ENCODE data around the gene USP30. TPM values are rescaled to one million over a fixed set of nuclear protein-coding genes. Genes with fewer than 3 reads are reported as not detected.

USP30 gene
- total RNA-seq, 4 donors from 2014 or later, result 18.8 to 25.7 (median 20.9) TPM

DNA sequence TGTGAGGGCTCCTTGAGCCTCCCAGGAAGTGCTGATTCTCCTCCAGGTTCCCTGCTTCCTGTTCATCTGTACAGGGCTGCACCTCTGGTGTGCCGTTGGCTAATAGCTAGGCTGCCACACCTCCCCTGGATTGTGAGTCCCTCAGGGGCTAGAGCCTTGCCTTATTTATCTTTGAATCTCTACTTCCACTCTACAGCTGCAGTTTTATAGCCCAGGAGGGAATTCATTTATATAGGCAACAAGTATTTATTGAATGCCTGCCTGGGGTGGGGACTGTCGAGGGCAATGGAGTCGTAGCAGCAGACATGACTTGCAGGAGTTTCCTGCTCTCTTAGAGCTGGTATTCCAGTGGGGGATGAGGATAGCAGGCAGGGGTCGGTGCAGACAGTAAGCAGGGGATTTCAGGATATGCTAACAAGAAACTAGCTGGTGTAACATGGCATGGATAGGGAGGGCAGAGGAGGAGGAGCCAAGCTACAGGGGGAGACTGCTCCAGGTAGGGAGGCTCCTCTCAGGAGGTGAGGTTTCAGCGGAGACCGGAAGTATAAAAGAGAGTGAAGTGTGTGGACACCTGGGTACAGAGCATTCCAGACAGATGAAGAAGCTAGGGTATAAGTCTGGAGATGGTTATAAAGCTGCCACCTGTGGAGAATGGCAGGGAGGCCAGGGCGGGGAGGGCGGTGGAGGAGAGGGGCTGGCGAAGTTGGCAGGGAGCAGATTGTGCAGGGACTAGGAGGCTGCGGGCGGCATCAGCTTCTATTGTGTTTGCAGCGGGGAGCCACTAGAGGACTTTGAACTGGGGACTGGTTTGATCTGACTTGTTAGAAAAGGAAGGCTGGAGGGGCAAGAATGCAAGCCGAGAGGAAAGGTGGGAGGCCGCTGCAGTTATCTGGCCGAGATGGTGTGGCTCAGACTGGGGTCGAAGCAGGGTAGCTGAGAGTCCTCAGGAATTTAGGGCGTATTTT, 17.2 kb downstream of the USP30 start:
- Histone ChIP-seq H3K27ac (no peak overlapping the region), H3K27me3 (no peaks in the 10 kb centered on the region), H3K36me3 (peaks cover 32 to 37% of the 10 kb centered on the region in 2 donors), H3K9me3 (no peaks in the 10 kb centered on the region), H3K4me1 (no peaks in the 10 kb centered on the region), H3K4me3 (replicated peaks in 1 of 3) (no peak overlapping the region)
- DNase-seq, result no peak
- TF ChIP-seq POLR2A (IDR thresholded peaks at IDR 0.05), result no peak
- TF ChIP-seq, protein P1, sequence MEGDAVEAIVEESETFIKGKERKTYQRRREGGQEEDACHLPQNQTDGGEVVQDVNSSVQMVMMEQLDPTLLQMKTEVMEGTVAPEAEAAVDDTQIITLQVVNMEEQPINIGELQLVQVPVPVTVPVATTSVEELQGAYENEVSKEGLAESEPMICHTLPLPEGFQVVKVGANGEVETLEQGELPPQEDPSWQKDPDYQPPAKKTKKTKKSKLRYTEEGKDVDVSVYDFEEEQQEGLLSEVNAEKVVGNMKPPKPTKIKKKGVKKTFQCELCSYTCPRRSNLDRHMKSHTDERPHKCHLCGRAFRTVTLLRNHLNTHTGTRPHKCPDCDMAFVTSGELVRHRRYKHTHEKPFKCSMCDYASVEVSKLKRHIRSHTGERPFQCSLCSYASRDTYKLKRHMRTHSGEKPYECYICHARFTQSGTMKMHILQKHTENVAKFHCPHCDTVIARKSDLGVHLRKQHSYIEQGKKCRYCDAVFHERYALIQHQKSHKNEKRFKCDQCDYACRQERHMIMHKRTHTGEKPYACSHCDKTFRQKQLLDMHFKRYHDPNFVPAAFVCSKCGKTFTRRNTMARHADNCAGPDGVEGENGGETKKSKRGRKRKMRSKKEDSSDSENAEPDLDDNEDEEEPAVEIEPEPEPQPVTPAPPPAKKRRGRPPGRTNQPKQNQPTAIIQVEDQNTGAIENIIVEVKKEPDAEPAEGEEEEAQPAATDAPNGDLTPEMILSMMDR (IDR thresholded peaks at IDR 0.05), result no peak
- intact Hi-C loops (cut with DNase I), result no loop called here
- 82 to 87% methylated on average over 17 of the region's 17 CpGs for WGBS, 2 donors

DNA sequence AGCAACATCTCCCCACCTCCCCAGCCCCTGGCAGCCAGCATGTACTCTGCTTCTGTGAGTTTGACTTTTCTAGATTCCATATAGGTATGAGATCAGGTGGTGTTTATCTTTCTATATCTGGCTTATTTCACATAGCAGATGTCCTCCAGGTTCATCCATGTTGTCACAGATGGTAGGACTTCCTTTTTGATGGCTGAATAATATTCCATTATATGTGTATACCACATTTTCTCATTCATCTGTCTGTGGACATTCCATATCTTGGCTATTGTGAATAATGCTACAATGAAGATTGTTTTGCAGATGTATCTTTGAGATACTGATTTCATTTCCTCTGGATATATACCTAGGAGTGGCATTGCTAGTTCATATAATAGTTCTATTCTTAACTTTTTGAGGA, 22.5 kb downstream of the USP30 start:
- no peak for DNase-seq
- Histone ChIP-seq H3K9me3 (no peaks in the 10 kb centered on the region), H3K27ac (no peak overlapping the region), H3K27me3 (no peaks in the 10 kb centered on the region), H3K4me1 (no peaks in the 10 kb centered on the region), H3K36me3 (peaks cover 17 to 31% of the 10 kb centered on the region in 2 donors), H3K4me3 (replicated peaks in 1 of 3) (no peak overlapping the region)
- intact Hi-C loops (cut with DNase I), result no loop called here
- TF ChIP-seq, protein P1 (IDR thresholded peaks at IDR 0.05), result no peak
- no peak for TF ChIP-seq POLR2A (IDR thresholded peaks at IDR 0.05)

DNA sequence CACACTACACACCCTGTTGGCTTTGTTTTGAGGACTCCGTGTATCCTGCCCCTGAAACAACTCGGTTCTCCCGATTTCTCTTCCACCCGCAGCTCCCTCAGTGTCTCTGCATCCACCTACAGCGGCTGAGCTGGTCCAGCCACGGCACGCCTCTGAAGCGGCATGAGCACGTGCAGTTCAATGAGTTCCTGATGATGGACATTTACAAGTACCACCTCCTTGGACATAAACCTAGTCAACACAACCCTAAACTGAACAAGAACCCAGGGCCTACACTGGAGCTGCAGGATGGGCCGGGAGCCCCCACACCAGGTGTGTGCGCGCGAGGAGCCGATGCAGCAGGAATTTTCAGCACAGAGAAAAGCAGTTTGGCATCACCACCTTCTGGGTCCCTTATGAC, 30.4 kb downstream of the USP30 start:
- no peaks in the 10 kb centered on the region for H3K4me1 ChIP-seq
- H3K27me3 ChIP-seq, result no peaks in the 10 kb centered on the region
- intact Hi-C loops (cut with DNase I), result no loop called here
- 91 to 95% methylated on average over 14 of the region's 14 CpGs for WGBS, 2 donors
- H3K36me3 ChIP-seq, result peaks cover 44 to 51% of the 10 kb centered on the region in 2 donors
- no peak overlapping the region for H3K4me3 ChIP-seq (replicated peaks in 1 of 3)
- no peak for TF ChIP-seq POLR2A (IDR thresholded peaks at IDR 0.05)
- TF ChIP-seq, protein P1 (IDR thresholded peaks at IDR 0.05), result no peak
- no peak overlapping the region for H3K27ac ChIP-seq
- no peak for DNase-seq
- no peaks in the 10 kb centered on the region for H3K9me3 ChIP-seq

DNA sequence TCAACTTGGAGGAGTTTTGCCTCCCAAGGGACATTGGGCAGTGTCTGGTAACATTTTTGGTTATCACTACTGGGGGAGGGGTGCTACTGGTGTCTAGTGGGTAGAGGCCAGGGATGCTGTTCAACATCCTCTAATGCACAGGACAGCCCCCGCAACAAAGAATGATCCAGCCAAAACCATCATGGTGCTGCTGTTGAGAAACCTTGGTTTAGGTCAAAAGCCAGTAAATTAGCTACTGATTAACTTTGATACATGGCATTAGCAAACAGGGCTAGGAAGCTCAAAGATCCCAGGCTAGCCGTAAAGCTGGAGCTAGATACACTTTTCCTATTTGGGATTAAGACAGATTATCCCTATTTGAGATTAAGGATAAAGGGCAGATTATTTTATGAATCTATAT, 32.0 kb downstream of the USP30 start:
- TF ChIP-seq POLR2A (IDR thresholded peaks at IDR 0.05), result no peak
- TF ChIP-seq, protein P1 (IDR thresholded peaks at IDR 0.05), result no peak
- Histone ChIP-seq H3K36me3 (peaks cover 50 to 62% of the 10 kb centered on the region in 2 donors), H3K4me3 (replicated peaks in 1 of 3) (no peak overlapping the region), H3K27ac (no peak overlapping the region), H3K4me1 (no peaks in the 10 kb centered on the region), H3K27me3 (no peaks in the 10 kb centered on the region), H3K9me3 (no peaks in the 10 kb centered on the region)
- 92 to 98% methylated on average over 2 of the region's 2 CpGs for WGBS, 2 donors
- DNase-seq, result no peak
- intact Hi-C loops (cut with DNase I), result no loop called here

DNA sequence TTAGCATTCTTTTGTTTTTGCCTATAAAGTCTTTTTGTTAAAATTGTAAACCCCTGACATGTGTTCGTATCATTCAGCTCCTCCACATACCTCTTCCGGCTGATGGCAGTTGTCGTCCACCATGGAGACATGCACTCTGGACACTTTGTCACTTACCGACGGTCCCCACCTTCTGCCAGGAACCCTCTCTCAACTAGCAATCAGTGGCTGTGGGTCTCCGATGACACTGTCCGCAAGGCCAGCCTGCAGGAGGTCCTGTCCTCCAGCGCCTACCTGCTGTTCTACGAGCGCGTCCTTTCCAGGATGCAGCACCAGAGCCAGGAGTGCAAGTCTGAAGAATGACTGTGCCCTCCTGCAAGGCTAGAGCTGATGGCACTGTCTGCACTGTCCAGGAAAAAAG, 33.2 kb downstream of the USP30 start:
- H3K4me1 ChIP-seq, result no peaks in the 10 kb centered on the region
- no peaks in the 10 kb centered on the region for H3K9me3 ChIP-seq
- WGBS, 2 donors, result 93 to 95% methylated on average over 9 to 11 of the region's 11 CpGs
- intact Hi-C loops (cut with DNase I), result no loop called here
- H3K36me3 ChIP-seq, result peaks cover 50 to 62% of the 10 kb centered on the region in 2 donors
- TF ChIP-seq, protein P1 (IDR thresholded peaks at IDR 0.05), result no peak
- no peak for TF ChIP-seq POLR2A (IDR thresholded peaks at IDR 0.05)
- no peak for DNase-seq
- H3K27me3 ChIP-seq, result no peaks in the 10 kb centered on the region
- no peak overlapping the region for H3K4me3 ChIP-seq (replicated peaks in 1 of 3)
- H3K27ac ChIP-seq, result no peak overlapping the region
